ENCODE results near the gene WWOX. TPM values are rescaled to one million over a fixed set of nuclear protein-coding genes. Genes with fewer than 3 reads are reported as not detected.
A peak's percentile ranks its signal among the peaks of the same experiment; 100 is the strongest.

Gene WWOX
- total and polyA plus RNA-seq, 2 of the 8 experiments (the other 6 are each of a cell fraction or from before 2014, with no cell fraction given), result 5.4 to 16.7 TPM

- no peak overlapping the region for H2BK120ac ChIP-seq (replicated peaks; ENCODE audit: low read depth, low read length)
- 89% methylated on average over 5 of the region's 5 CpGs; no CpG with 5 or more reads in 1 of the 2 experiments for WGBS, 2 experiments (ENCODE audit: extremely low coverage in 1 of 2, insufficient coverage in 1 of 2, insufficient read length in 1 of 2, insufficient replicate concordance in 2 of 2, low coverage in 1 of 2, low lambda C conversion rate in 2 of 2, missing lambda C conversion rate in 1 of 2)
- no peaks in the 10 kb centered on the region for H3K4me1 ChIP-seq (replicated peaks in 1 of 4; ENCODE audit: control insufficient read depth in 3 of 4, insufficient read depth in 4 of 4, low read length in 3 of 4)
- no peaks in the 10 kb centered on the region for H3K36me3 ChIP-seq (ENCODE audit: control insufficient read depth in 2 of 4, insufficient read depth in 4 of 4, low read length in 3 of 4)
- ChIA-PET POLR2A (ENCODE audit: partially characterized antibody) (no interaction called here), CTCF (ENCODE audit: partially characterized antibody) (interaction anchor here (0.6 to 2.0 kb wide), 6 partner anchors 8 to 674 kb away, joined by 3 to 11 read pairs (median 3); no protein-coding TSS in a partner anchor)
- no peak overlapping the region for H2BK5ac ChIP-seq (ENCODE audit: low read depth, low read length)
- H3K14ac ChIP-seq (ENCODE audit: insufficient read length), result no peak overlapping the region
- H4K20me1 ChIP-seq (replicated peaks in 1 of 2; ENCODE audit: control insufficient read depth in 1 of 2, insufficient read depth in 2 of 2, low read length in 2 of 2), result no peaks in the 10 kb centered on the region
- 0 out of 2 replicates have a peak overlapping the region, but pooled peaks have one; percentile 32 for H2BK20ac ChIP-seq (ENCODE audit: low read length)
- no peak overlapping the region for H3K4me3 ChIP-seq (ENCODE audit: extremely low read depth in 1 of 4, insufficient read depth in 2 of 4, low read depth in 3 of 4, low read length in 4 of 4)
- no peaks in the 10 kb centered on the region; a peak in 1 of 7 replicates for H3K27me3 ChIP-seq (replicated peaks in 1 of 4; ENCODE audit: control insufficient read depth in 3 of 4, extremely low read depth in 1 of 4, insufficient read depth in 3 of 4, low read length in 3 of 4)
- H3K23ac ChIP-seq (ENCODE audit: insufficient read length), result no peak overlapping the region
- H3K9ac ChIP-seq (replicated peaks in 1 of 4; ENCODE audit: extremely low read depth in 1 of 4, low read depth in 3 of 4, low read length in 3 of 4), result no peak overlapping the region
- no peak overlapping the region for H2AFZ ChIP-seq (ENCODE audit: low read length)
- no peak overlapping the region for H3K56ac ChIP-seq (replicated peaks; ENCODE audit: insufficient read length, low read depth, low read length)
- no peak overlapping the region for H3K18ac ChIP-seq (ENCODE audit: extremely low read depth, low read length)
- H2AK5ac ChIP-seq (ENCODE audit: low read depth, low read length), result no peak overlapping the region
- H3K23me2 ChIP-seq (ENCODE audit: low read depth, low read length), result no peaks in the 10 kb centered on the region
- no peaks in the 10 kb centered on the region for H3K9me3 ChIP-seq (ENCODE audit: insufficient read depth in 2 of 2, low read depth in 1 of 2, low read length in 1 of 2)
- DNase-seq (ENCODE audit: low read depth in 1 of 2, low spot score in 2 of 2) (no peak), FAIRE-seq (no peak)
- H3K4me2 ChIP-seq (ENCODE audit: insufficient read depth in 1 of 2, low read depth in 2 of 2, low read length in 2 of 2), result no peak overlapping the region
- H2BK15ac ChIP-seq (ENCODE audit: low read length), result no peak overlapping the region
- no peak overlapping the region for H2BK12ac ChIP-seq (ENCODE audit: low read depth, low read length)
- H4K8ac ChIP-seq (ENCODE audit: extremely low read depth, insufficient read depth, low read length), result no peak overlapping the region
- TF ChIP-seq SP1 (IDR thresholded peaks at IDR 0.05; ENCODE audit: low read depth, low read length), result no peak
- no peak for TF ChIP-seq CBX5 (IDR thresholded peaks at IDR 0.05; ENCODE audit: low read depth, low read length)
- no peak for TF ChIP-seq TAF7 (optimal IDR thresholded peaks at IDR 0.05; ENCODE audit: borderline replicate concordance, low read depth, low read length)
- TF ChIP-seq SP4 (IDR thresholded peaks at IDR 0.05; ENCODE audit: low read length), result no peak
- no peak for TF ChIP-seq HDAC6 (IDR thresholded peaks at IDR 0.05; ENCODE audit: low read depth, low read length)
- no peak for TF ChIP-seq RBBP5 (IDR thresholded peaks at IDR 0.05; ENCODE audit: borderline replicate concordance, low read depth, low read length)
- TF ChIP-seq, protein P1, sequence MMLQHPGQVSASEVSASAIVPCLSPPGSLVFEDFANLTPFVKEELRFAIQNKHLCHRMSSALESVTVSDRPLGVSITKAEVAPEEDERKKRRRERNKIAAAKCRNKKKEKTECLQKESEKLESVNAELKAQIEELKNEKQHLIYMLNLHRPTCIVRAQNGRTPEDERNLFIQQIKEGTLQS (IDR thresholded peaks at IDR 0.05; ENCODE audit: insufficient read depth, low read depth, low read length), result no peak
- no peak for TF ChIP-seq SP2 (IDR thresholded peaks at IDR 0.05; ENCODE audit: low read length)
- no peak for TF ChIP-seq ASH2L (IDR thresholded peaks at IDR 0.05; ENCODE audit: low read length)
- no peak for TF ChIP-seq RNF2 (IDR thresholded peaks at IDR 0.05; ENCODE audit: borderline replicate concordance, low read depth, low read length, missing control alignments, poor library complexity, severe bottlenecking)
- TF ChIP-seq CHD2 (IDR thresholded peaks at IDR 0.05; ENCODE audit: low read length), result no peak
- no peak for TF ChIP-seq SRF (IDR thresholded peaks at IDR 0.05; ENCODE audit: low read depth, low read length)
- no peak for TF ChIP-seq SIX5 (IDR thresholded peaks at IDR 0.05; ENCODE audit: low read depth, low read length)
- TF ChIP-seq RAD21 (IDR thresholded peaks at IDR 0.05 in 1 of 2, conservative IDR thresholded peaks at IDR 0.05 in 1 of 2; ENCODE audit: low read depth in 2 of 2, low read length in 2 of 2), result no peak
- H4K91ac ChIP-seq (replicated peaks; ENCODE audit: insufficient read length, low read length), result no peak overlapping the region
- no peaks in the 10 kb centered on the region for H3K79me2 ChIP-seq (ENCODE audit: control insufficient read depth in 1 of 2, insufficient read depth in 2 of 2, low read length in 2 of 2)
- no peak overlapping the region for H3K27ac ChIP-seq (ENCODE audit: low read depth, low read length)
- no peak overlapping the region for H3K4ac ChIP-seq (replicated peaks; ENCODE audit: insufficient read length, low read depth, low read length)
- H4K5ac ChIP-seq (ENCODE audit: insufficient read length, low read depth, low read length), result no peak overlapping the region
- H3K79me1 ChIP-seq (ENCODE audit: low read depth, low read length), result no peaks in the 10 kb centered on the region
Observed at GRCh38 chr16:78792952-78793351, 693.5 kb downstream of the WWOX start.

All from H1 (cell line).